ENCODE measurements around the gene MTA3.

Gene MTA3

GRCh38 chr2:42792087-42792582 is 223.7 kb downstream of the MTA3 start:
- Histone ChIP-seq H3K36me3 (ENCODE audit: control insufficient read depth, insufficient read depth, low read length) (no peaks in the 10 kb centered on the region), H3K4me1 (ENCODE audit: control insufficient read depth, insufficient read depth, low read length) (peaks cover 12% of the 10 kb centered on the region), H3K27me3 (ENCODE audit: control insufficient read depth, insufficient read depth, low read length) (peaks cover 19% of the 10 kb centered on the region), H3K9me3 (ENCODE audit: control insufficient read depth, low read length) (no peaks in the 10 kb centered on the region), H3K9ac (ENCODE audit: low read length) (peak overlapping the region; percentile 69), H3K4me3 (ENCODE audit: low read length) (peak overlapping the region; percentile 42)

DNA sequence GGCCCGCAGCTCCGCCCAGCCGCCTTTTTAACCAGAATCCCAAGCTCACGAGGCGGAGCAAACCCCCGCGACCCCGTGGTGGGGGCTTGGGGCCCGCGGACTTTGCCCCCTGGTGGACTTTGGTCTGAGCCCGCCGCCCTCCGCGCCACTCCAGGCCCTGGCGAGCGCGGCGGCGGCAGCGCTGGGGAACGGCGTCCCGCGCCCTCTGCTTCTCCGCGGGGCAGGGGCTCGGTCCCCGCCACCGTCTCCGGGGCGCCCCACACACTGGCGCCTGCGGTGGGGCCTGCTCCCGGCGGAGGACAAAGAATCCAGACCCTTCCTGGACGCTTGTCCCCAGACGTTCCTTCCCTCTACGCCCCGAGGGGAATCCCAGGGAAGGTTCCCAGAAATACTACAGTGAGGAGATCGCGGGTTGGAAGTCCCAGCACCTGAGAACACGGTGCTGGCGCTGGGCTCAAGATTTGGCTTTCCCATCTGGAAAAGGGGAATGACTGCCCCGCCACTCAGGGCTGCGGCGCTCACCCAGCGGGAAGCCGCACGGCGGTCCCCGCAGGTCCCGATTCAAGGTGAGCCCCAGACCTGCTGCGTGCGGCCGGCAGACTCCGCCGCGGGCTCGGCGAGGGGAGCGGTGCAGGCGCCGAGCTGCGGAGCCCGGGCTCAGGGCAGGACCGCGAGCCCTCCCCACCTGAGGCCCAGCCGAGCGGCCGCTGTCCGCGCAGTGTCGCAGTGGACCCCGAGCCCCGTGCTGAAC is 224.3 kb downstream of the MTA3 start, which contains the start of gene HAAO:
TSS of gene HAAO (minus strand) at position 1 of the 751 bp plus-strand sequence. CDS start 47 bp downstream, outside the sequence.
- peaks cover 12% of the 10 kb centered on the region for H3K4me1 ChIP-seq (ENCODE audit: control insufficient read depth, insufficient read depth, low read length)
- H3K27me3 ChIP-seq (ENCODE audit: control insufficient read depth, insufficient read depth, low read length), result peaks cover 19% of the 10 kb centered on the region
- H3K4me3 ChIP-seq (ENCODE audit: low read length), result peak within 1 kb of the TSS; percentile 42
- no peaks in the 10 kb centered on the region for H3K9me3 ChIP-seq (ENCODE audit: control insufficient read depth, low read length)
- no peaks in the 10 kb centered on the region for H3K36me3 ChIP-seq (ENCODE audit: control insufficient read depth, insufficient read depth, low read length)
- peak within 1 kb of the TSS; percentile 69 for H3K9ac ChIP-seq (ENCODE audit: low read length)

DNA sequence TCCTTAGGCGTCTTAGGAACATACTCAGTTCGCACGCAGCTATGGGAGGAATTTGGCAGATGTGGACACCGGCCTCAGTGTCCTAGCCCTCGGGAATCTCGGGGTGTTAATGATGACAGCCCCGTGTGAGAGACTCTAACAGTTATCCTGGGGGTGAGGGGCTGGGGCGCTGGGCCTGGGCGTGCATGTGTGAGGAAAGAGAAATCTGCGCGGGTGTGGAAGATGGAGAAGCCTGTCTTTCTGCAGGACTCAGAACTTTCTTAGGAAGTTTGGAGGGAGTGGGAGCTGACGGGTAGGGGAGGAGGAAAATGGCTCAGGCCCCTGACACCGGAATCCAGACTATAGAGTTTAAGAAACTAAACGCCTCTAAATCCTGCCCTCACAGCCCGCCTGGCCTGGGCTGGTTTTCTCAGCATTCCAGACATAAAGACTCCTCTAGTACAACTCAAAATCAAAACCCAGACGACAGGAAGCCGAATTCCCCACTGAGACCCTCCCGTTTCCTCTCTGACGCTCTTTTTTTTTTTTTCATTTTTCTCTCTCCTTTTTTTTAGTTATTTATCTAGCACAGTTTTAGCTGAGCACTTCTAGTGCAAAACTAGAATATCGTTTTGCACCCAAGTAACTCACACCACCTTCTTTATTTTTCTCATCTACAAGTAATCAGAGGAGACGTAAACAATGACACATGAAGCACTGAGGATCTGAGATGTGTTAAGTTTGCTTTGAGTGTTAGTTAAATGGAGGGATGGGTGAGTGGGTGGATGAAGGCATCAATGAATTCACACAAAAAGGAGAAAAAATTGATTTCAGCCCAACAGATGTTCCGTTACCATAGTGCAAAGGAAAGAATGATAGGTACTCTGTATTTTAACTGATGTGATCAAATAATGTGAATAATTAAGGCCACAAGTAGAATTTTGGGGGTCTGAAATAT is 225.2 kb downstream of the MTA3 start:
- H3K9me3 ChIP-seq (ENCODE audit: control insufficient read depth, low read length), result no peaks in the 10 kb centered on the region
- peaks cover 12% of the 10 kb centered on the region for H3K4me1 ChIP-seq (ENCODE audit: control insufficient read depth, insufficient read depth, low read length)
- H3K4me3 ChIP-seq (ENCODE audit: low read length), result peak overlapping the region; percentile 25
- H3K27me3 ChIP-seq (ENCODE audit: control insufficient read depth, insufficient read depth, low read length), result peaks cover 19% of the 10 kb centered on the region
- no peaks in the 10 kb centered on the region for H3K36me3 ChIP-seq (ENCODE audit: control insufficient read depth, insufficient read depth, low read length)
- H3K9ac ChIP-seq (ENCODE audit: low read length), result peak overlapping the region; percentile 69

DNA sequence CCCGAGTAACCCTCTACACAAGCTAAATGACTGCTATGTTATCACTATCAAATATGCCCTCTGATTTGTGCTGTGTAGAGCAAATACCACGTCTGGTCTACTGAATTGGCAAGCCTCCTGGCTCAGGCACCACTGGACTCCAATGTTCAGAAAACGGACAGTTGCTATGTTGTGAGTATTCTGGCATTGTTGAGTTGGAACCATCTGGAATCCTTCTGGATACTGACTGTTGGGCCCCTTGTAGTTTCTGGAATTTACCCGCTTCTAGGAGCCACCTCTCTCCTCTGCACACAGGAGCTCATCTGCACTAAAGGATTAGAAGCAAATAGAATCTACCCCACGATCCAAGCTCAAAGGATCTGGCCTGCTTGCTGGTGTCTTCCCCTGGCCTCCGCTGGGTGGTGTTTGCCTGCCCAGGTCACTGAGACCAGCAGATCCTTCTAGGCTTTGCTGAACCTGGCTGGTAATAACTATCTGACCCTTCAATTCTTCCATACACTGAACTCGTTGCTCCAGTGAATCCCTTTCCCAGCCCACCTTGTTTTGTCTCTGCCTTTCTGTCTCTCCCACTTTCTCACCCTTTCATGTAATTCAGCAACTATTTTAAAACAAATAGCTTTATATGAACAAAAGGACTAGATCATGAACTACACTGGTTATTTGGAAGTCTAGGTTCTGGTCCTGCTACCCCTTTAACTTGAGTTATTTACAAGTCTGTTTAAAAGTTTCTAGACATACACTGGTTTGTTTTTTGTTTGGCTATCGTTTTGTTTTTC is 226.0 kb downstream of the MTA3 start:
- H3K9me3 ChIP-seq (ENCODE audit: control insufficient read depth, low read length), result no peaks in the 10 kb centered on the region
- H3K4me3 ChIP-seq (ENCODE audit: low read length), result no peak overlapping the region
- H3K27me3 ChIP-seq (ENCODE audit: control insufficient read depth, insufficient read depth, low read length), result peaks cover 19% of the 10 kb centered on the region
- H3K4me1 ChIP-seq (ENCODE audit: control insufficient read depth, insufficient read depth, low read length), result peaks cover 12% of the 10 kb centered on the region
- H3K36me3 ChIP-seq (ENCODE audit: control insufficient read depth, insufficient read depth, low read length), result no peaks in the 10 kb centered on the region
- H3K9ac ChIP-seq (ENCODE audit: low read length), result no peak overlapping the region

DNA sequence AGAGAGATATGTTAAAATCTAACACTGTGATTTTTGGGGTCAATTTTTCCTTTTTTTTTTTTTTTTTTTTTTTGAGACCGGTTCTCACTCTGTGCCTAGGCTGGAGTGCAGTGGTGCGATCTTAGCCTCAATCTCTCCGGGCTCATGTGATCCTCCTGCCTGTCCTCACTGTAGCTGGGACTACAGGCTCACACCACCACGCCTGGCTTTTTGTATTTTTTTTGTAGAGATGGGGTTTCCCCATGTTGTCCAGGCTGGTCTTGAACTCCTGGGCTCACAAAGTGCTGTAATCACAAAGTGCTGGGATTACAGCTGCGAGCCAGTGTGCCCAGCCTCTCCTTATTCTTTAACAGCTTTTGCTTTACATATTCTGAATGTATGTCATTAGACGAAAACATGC is 226.8 kb downstream of the MTA3 start:
- H3K9me3 ChIP-seq (ENCODE audit: control insufficient read depth, low read length), result no peaks in the 10 kb centered on the region
- H3K9ac ChIP-seq (ENCODE audit: low read length), result no peak overlapping the region
- H3K36me3 ChIP-seq (ENCODE audit: control insufficient read depth, insufficient read depth, low read length), result no peaks in the 10 kb centered on the region
- H3K4me1 ChIP-seq (ENCODE audit: control insufficient read depth, insufficient read depth, low read length), result peaks cover 12% of the 10 kb centered on the region
- peaks cover 19% of the 10 kb centered on the region for H3K27me3 ChIP-seq (ENCODE audit: control insufficient read depth, insufficient read depth, low read length)
- H3K4me3 ChIP-seq (ENCODE audit: low read length), result no peak overlapping the region

DNA sequence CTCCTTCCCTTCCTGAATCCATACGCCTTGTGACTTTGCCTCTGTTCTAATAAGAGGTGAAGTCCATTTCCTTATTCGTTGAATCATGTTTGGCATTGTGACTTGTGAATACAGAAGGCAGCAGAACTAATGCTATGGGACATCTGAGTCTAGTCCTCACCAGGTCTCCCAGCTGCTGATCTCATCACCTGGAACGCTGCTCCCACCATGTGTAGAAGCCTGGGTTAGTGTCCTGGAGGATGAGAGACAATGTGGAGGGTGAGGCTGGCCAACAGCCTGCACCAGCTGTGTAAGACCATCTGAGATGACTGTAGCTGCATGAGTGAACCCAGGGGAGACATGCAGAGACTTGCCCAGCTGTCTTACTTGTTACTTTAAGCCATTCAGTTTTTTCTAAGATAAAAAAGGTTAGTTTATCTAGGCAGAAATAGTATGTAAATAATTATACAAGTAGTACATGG is 227.4 kb downstream of the MTA3 start:
- Histone ChIP-seq H3K4me1 (ENCODE audit: control insufficient read depth, insufficient read depth, low read length) (peaks cover 12% of the 10 kb centered on the region), H3K9ac (ENCODE audit: low read length) (no peak overlapping the region), H3K9me3 (ENCODE audit: control insufficient read depth, low read length) (no peaks in the 10 kb centered on the region), H3K4me3 (ENCODE audit: low read length) (no peak overlapping the region), H3K36me3 (ENCODE audit: control insufficient read depth, insufficient read depth, low read length) (no peaks in the 10 kb centered on the region), H3K27me3 (ENCODE audit: control insufficient read depth, insufficient read depth, low read length) (peaks cover 19% of the 10 kb centered on the region)

DNA sequence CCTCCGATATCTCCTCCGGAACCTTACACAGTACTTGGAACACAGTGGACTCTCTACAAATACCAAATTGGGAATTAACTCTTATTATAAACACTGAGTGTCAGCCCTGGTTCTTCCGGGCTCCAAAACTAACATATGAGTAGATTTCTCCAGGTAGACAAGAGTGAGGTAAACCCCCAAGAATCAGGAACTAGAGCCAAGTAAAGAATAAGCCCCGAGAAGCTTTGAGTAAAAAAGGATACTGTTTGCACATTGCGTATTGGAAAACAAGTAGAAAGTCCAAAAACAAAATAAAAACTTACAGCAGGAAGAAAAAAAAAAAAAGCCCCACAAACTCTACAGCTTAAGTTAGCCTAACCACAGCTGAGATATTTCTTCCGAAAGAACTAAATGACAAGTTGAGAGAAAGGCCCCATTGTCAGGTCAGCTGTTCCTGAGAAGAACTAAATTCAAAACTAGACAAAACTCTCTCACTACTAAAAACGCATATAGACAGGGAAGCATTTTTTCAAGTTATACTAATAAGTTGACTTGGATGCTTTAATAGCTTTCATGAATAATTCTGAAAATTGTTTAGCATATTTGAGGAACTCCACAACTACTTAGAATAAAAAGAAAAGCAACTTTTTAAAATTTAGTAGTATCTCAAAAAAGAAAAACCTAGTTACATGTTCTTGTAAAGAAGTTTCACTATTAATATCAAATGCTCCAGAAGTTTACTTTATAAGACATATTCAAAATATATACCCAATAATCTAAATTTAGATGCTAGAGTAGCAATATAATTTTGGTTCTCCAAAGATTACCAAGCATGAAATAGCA is 228.2 kb downstream of the MTA3 start:
- Histone ChIP-seq H3K4me1 (ENCODE audit: control insufficient read depth, insufficient read depth, low read length) (peaks cover 10% of the 10 kb centered on the region), H3K27me3 (ENCODE audit: control insufficient read depth, insufficient read depth, low read length) (peaks cover 19% of the 10 kb centered on the region), H3K36me3 (ENCODE audit: control insufficient read depth, insufficient read depth, low read length) (no peaks in the 10 kb centered on the region), H3K4me3 (ENCODE audit: low read length) (no peak overlapping the region), H3K9ac (ENCODE audit: low read length) (no peak overlapping the region), H3K9me3 (ENCODE audit: control insufficient read depth, low read length) (no peaks in the 10 kb centered on the region)

DNA sequence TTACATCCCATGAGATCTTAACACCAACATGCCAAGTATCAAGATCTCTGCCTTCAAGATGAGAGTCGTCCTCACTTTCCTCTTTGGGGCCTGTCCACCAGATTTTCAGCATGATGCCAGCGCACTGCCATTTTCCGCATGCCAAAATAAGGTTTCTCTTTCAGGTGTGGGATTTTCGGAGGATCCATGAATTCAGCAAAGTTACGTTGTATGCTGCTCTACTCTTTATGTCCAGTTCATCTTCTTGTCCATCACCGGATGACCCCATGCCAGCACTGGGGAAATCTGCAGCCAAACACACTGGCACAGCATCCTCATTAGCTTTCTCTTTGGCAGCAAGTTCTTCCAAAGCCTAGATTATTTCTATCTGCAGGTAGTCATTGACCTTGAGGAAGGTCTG is 228.8 kb downstream of the MTA3 start:
- peaks cover 5% of the 10 kb centered on the region for H3K4me1 ChIP-seq (ENCODE audit: control insufficient read depth, insufficient read depth, low read length)
- H3K9ac ChIP-seq (ENCODE audit: low read length), result no peak overlapping the region
- peaks cover 13% of the 10 kb centered on the region for H3K27me3 ChIP-seq (ENCODE audit: control insufficient read depth, insufficient read depth, low read length)
- H3K36me3 ChIP-seq (ENCODE audit: control insufficient read depth, insufficient read depth, low read length), result no peaks in the 10 kb centered on the region
- no peaks in the 10 kb centered on the region for H3K9me3 ChIP-seq (ENCODE audit: control insufficient read depth, low read length)
- no peak overlapping the region for H3K4me3 ChIP-seq (ENCODE audit: low read length)

DNA sequence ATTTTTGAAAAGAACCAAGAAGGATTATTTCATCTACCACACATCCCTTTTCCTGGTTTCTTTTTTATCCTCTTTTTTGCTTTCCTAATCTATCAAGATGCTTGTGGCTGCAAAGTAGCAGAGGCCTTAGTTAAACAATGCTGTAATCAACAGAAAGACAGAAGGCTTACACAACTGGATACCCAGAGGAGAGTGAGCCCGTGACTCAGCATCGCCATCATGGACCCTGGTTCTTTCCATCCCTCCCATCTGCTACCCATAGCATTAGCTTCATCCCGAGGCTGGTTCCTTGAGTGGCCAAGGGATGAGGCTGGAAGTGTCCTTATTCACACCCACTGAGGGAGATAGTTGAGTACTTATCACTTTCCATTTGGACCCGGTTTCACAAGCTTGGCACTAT is 231.4 kb downstream of the MTA3 start:
- no peaks in the 10 kb centered on the region for H3K9me3 ChIP-seq (ENCODE audit: control insufficient read depth, low read length)
- H3K4me1 ChIP-seq (ENCODE audit: control insufficient read depth, insufficient read depth, low read length), result peaks cover 5% of the 10 kb centered on the region
- H3K4me3 ChIP-seq (ENCODE audit: low read length), result no peak overlapping the region
- no peak overlapping the region for H3K9ac ChIP-seq (ENCODE audit: low read length)
- no peaks in the 10 kb centered on the region for H3K27me3 ChIP-seq (ENCODE audit: control insufficient read depth, insufficient read depth, low read length)
- no peaks in the 10 kb centered on the region for H3K36me3 ChIP-seq (ENCODE audit: control insufficient read depth, insufficient read depth, low read length)

DNA sequence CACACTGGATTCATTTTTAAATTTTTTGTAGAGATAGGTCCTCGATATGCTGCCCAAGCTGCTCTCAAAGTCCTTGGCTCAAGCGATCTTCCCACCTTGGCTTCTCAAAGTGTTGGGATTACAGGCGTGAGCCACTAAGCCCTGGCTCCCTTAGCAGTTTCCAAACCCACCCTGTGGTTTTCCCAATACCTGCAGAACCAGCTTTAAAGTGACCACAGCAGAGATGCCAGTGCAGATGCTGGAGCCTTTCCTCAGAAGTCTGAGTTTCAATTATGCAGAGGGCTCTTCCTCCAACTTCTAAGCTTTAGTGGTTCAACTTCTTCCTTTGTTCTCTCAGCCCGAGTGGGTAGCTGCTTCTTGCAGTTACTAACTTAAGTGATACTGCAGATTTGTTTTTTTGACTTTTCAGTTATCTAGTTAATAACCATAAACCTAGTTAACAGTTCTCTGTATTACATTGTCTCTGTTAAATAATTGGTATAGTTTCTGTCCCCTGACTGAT is 232.1 kb downstream of the MTA3 start:
- Histone ChIP-seq H3K4me1 (ENCODE audit: control insufficient read depth, insufficient read depth, low read length) (peaks cover 5% of the 10 kb centered on the region), H3K9me3 (ENCODE audit: control insufficient read depth, low read length) (no peaks in the 10 kb centered on the region), H3K36me3 (ENCODE audit: control insufficient read depth, insufficient read depth, low read length) (no peaks in the 10 kb centered on the region), H3K9ac (ENCODE audit: low read length) (no peak overlapping the region), H3K4me3 (ENCODE audit: low read length) (no peak overlapping the region), H3K27me3 (ENCODE audit: control insufficient read depth, insufficient read depth, low read length) (no peaks in the 10 kb centered on the region)

- Histone ChIP-seq H3K9ac (ENCODE audit: low read length) (no peak overlapping the region), H3K9me3 (ENCODE audit: control insufficient read depth, low read length) (no peaks in the 10 kb centered on the region), H3K27me3 (ENCODE audit: control insufficient read depth, insufficient read depth, low read length) (no peaks in the 10 kb centered on the region), H3K4me3 (ENCODE audit: low read length) (no peak overlapping the region), H3K36me3 (ENCODE audit: control insufficient read depth, insufficient read depth, low read length) (no peaks in the 10 kb centered on the region), H3K4me1 (ENCODE audit: control insufficient read depth, insufficient read depth, low read length) (peaks cover 1% of the 10 kb centered on the region)
Observed at GRCh38 chr2:42800981-42801380, 232.5 kb downstream of the MTA3 start.
